Bronchial epithelial cell (primary cell): Measurements from ENCODE around the gene DEDD2. TPM values are rescaled to one million over a fixed set of nuclear protein-coding genes. Genes with fewer than 3 reads are reported as not detected.

Experiments used
- DNase-seq: peaks from one replicate; pipeline ENCODE4 v3.0.0-alpha.2; 2010; ENCODE audit warnings: low read depth
- FAIRE-seq: peaks from 2 replicates; lab custom pipeline; 2011; peaks lifted over from hg19 to GRCh38; lab: Jason Lieb, UNC
- H3K27me3 ChIP-seq: 2 replicates; pipeline ENCODE4 v1.5.1; 2011; ENCODE audit warnings: low read length; ENCODE audit not compliant: control insufficient read depth, insufficient read depth
- H3K36me3 ChIP-seq: 2 replicates; pipeline ENCODE4 v1.5.1; 2011; ENCODE audit warnings: low read length; ENCODE audit not compliant: control insufficient read depth, insufficient read depth
- H3K4me3 ChIP-seq: 2 replicates; pipeline ENCODE4 v1.5.1; 2011; ENCODE audit warnings: mild to moderate bottlenecking, low read depth, low read length, control low read depth
- CTCF ChIP-seq: IDR thresholded peaks from 2 replicates; pipeline ENCODE4 v1.5.1; 2011; ENCODE audit warnings: mild to moderate bottlenecking, moderate library complexity, low read length, control low read depth, inconsistent platforms; ENCODE audit not compliant: insufficient read depth, severe bottlenecking
- total RNA-seq: library from RNA; depleted of rRNA; stranded (reverse); fragments of >200 nt; gene quantifications from 2 replicates; pipeline ENCODE4 v1.2.1, GENCODE V29; 2014

Gene DEDD2
- total RNA-seq, 1 donor from 2014 or later: 28.7 TPM

- Histone ChIP-seq H3K4me3 (no peak overlapping the region), H3K27me3 (peaks cover 30% of the 10 kb centered on the region), H3K36me3 (no peaks in the 10 kb centered on the region)
- no peak for FAIRE-seq
- no peak for DNase-seq
- TF ChIP-seq CTCF: no peak
These were observed 42.3 kb downstream of the DEDD2 start for GRCh38 chr19:42174958-42175734.

DNA sequence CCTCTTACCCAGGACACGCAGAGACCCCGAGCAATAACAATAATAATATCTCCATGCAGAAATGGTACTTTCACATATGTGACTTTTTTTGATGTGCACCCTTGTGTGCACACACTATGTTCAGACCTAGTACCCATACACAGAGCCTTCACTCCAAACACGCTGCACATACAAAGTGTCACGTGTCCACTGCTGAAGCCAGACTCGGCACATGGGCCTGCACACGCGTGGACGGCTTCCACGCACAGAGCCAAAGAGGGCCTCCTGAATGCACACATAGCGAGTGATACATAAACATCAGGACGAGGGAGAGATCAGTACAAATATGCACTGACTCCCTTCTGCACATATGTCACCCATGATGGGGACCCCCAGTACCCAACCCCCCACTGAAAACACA lies 43.3 kb downstream of the DEDD2 start:
- Histone ChIP-seq H3K27me3 (peaks cover 26% of the 10 kb centered on the region), H3K4me3 (no peak overlapping the region), H3K36me3 (no peaks in the 10 kb centered on the region)
- FAIRE-seq: no peak
- DNase-seq: no peak
- TF ChIP-seq CTCF: no peak

DNA sequence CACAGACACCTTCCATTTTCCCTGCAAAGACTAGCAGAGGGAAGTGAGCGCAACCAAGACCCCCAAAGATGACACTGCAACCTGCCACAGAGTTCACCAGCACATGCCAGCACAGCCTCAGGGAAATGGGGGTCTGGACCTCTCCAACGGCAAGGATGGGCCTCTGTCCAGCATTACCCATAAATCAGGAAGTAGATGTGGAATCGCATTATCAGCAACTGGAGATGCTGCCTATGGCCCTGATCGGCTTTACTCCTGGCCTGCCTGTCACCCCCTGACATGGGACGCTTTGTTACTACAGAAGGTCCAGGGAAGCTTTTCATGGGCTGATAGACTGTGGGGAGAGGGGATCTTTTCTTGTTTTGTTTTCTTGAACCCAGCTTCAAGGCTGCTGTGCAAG lies 43.8 kb downstream of the DEDD2 start:
- TF ChIP-seq CTCF: no peak
- FAIRE-seq (no peak), DNase-seq (no peak)
- Histone ChIP-seq H3K36me3 (no peaks in the 10 kb centered on the region), H3K27me3 (peaks cover 21% of the 10 kb centered on the region), H3K4me3 (no peak overlapping the region)

- Histone ChIP-seq H3K27me3 (peaks cover 10% of the 10 kb centered on the region), H3K4me3 (no peak overlapping the region), H3K36me3 (no peaks in the 10 kb centered on the region)
- FAIRE-seq (peak; percentile 93), DNase-seq (peak; percentile 28)
- no peak for TF ChIP-seq CTCF
These were observed 45.2 kb downstream of the DEDD2 start for GRCh38 chr19:42172261-42172660.

GRCh38 chr19:42170715-42171114 lies 46.8 kb downstream of the DEDD2 start:
- peaks cover 7% of the 10 kb centered on the region for H3K27me3 ChIP-seq
- no peak for TF ChIP-seq CTCF
- FAIRE-seq (peak; percentile 92), DNase-seq (no peak)
- no peak overlapping the region for H3K4me3 ChIP-seq
- H3K36me3 ChIP-seq: no peaks in the 10 kb centered on the region
